GM12875 (cell line): ENCODE measurements around the gene VAMP4.
"Not testable (repeated sequence)": the region's sequence is repeated elsewhere in the genome, so short reads cannot be mapped to it uniquely, and the experiment has no call there.

Source experiments
- H3K4me3 ChIP-seq: one replicate; pipeline ENCODE4 v1.5.1; 2011; ENCODE audit warnings: low read depth, low read length, control low read depth
- TF ChIP-seq, protein P1 (sequence below): IDR thresholded peaks from 2 replicates; pipeline ENCODE4 v1.5.1; 2011; ENCODE audit warnings: low read depth, mild to moderate bottlenecking, control low read depth, inconsistent platforms, low read length, moderate library complexity, borderline replicate concordance; ENCODE audit not compliant: insufficient read depth

The VAMP4 gene

DNA sequence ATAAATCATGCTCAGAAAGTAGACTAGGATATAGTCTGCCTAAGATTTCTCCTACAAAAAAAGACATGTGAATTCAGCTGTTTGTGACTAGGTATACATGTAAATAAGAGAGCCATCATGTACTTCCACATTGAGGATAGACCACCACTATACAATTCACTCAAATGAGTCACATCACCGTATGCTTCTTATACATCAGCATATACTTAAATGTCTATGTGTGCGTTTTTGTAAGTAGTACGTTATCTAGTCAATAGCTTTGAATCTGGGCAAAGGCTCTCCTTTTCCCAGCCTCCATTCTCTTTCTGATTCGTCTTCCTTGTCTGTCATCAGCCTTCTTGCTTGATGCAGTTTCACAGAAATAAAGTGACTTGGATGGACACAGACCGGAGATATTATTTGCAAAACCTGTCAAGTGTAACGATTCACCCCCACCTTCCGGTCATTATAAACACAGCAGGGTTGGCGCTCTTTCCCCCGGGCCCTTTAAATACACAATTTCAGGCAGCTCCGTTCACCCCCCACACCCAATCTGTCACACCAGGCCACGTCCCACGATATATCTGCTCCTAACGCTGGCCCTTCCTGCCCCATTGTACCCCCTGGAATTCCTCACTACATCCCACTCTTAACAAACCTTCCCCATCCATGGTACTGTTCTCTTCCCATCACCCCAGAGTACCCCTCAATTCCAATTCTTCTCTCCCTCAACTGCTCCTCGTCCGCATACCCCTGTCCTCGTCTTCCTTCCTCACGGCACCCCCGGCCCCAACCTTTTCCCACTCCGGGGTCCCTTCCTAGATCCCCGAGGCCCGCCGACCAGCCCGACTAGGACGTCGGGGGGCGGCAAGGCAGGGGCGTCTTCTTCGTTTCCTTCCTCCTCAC lies 636 bp downstream of the VAMP4 start:
- peak overlapping the region; percentile 77 for H3K4me3 ChIP-seq
- TF ChIP-seq, protein P1, sequence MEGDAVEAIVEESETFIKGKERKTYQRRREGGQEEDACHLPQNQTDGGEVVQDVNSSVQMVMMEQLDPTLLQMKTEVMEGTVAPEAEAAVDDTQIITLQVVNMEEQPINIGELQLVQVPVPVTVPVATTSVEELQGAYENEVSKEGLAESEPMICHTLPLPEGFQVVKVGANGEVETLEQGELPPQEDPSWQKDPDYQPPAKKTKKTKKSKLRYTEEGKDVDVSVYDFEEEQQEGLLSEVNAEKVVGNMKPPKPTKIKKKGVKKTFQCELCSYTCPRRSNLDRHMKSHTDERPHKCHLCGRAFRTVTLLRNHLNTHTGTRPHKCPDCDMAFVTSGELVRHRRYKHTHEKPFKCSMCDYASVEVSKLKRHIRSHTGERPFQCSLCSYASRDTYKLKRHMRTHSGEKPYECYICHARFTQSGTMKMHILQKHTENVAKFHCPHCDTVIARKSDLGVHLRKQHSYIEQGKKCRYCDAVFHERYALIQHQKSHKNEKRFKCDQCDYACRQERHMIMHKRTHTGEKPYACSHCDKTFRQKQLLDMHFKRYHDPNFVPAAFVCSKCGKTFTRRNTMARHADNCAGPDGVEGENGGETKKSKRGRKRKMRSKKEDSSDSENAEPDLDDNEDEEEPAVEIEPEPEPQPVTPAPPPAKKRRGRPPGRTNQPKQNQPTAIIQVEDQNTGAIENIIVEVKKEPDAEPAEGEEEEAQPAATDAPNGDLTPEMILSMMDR = no peak

DNA sequence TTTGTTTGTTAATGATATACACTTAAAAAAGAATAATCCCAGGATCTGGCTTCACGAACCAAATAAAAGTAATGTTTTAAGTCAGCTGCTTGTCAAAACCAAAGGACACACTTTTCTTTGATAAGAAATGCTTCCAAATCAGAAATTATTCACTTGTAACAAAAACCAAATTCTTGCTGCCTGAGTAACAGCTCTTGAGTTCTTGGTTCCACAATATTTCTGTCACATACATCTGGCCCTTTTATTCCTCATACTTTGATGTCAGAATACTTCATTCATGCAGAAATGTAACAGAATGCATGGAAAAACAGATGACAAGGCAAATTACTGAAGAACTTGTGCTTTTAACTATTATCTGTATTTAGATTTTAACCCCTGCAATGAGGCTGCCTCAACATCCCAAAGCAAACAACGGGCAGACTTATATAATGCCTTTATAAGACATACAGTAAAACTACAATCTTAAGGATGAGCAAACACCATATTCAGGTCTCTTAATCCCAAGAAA lies 1.5 kb downstream of the VAMP4 start:
- H3K4me3 ChIP-seq = no peak overlapping the region
- TF ChIP-seq, protein P1 = no peak

DNA sequence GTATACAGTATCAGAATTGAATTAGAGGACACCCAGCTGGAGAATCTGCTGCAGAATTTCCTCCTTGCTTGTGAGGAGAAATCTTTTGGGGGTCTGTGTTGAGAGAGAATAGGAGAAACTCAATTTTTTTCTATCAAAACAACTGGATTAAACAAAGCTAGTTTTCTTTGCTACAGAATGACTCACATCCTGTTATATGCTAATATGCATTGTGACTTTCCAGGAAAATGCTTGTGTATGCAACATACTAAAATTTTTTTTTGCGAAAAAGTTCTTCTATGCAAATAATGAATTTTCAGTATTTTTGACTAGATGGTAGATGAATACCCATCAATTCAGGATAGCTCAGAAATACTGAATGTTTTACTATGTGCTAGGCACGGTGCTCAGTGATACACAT lies 2.2 kb downstream of the VAMP4 start:
- H3K4me3 ChIP-seq = no peak overlapping the region
- TF ChIP-seq, protein P1 = no peak

DNA sequence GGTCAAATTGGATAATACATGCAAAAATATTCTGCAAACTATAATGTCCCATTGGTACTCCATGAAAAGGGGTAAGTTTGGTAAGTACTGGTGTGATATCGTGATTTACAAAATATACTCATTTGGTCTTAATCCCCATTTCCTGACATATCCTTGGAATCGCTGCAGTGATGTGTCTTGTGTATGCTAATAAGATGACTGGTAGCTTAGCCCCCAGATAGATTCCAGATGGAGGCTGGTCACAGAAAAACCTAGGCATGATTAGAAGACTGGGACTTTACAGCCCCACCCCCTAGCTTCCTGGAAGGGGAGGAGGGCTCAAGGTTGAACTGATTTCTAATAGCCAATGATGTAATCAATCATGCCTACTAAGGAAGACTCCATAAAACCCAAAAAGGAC lies 3.0 kb downstream of the VAMP4 start:
- no peak overlapping the region for H3K4me3 ChIP-seq
- TF ChIP-seq, protein P1 = no peak

DNA sequence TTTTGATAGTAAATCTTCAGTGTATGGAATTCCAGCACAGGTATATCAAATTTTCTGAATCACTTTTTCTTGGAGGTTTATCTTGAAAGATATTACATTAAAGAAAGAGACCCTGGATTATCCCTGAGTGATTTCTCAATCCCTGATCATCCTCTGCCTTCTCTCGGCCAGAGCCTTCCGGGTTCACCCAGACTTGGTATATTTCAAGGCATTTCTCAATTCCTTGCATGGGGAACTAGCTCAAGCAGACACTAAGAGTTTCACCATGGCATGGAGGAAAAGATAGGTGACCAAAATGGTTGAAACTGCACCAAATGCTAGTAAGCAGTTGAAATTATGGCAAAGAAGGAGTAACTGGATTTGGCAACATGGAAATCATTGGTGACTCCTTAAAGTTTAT lies 5.7 kb downstream of the VAMP4 start:
- TF ChIP-seq, protein P1 = no peak
- H3K4me3 ChIP-seq = no peak overlapping the region

DNA sequence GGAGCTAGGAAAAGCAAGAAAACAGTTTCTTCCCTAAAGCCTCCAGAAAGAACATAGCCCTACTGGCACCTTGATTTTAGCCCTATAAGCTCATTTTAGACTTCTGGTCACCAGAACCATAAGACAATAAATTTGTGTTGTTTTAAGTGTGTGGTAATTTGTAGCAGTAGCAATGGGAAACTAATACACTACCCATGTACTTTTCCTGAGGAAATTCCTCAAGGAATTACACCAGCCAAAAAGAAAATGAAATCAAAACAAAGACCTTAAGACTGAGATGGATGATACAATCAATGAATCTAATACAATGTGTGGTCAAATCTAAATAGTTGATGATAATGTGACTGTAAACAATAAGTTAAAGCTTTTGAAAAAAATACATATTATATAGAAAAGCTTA lies 11.8 kb downstream of the VAMP4 start:
- H3K4me3 ChIP-seq = no peak overlapping the region
- TF ChIP-seq, protein P1 = no peak

DNA sequence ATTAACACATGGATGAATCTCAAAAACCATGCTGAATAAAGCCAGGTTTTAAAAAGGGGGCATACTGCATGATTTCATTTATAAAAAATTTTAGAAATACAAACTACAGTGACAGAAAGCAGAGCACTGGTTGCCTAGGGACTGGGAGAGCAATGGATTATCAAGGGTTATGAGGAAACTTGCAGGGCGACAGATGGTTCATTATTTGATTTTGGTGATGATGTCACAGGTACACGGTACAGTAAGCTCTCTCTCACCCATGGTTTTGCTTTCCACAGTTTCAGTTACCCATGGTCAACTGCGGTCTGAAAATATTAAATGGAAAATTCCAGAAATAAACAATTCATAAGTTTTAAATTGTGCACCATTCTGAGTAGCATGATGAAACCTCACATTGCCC lies 14.1 kb downstream of the VAMP4 start:
- no peak overlapping the region for H3K4me3 ChIP-seq
- TF ChIP-seq, protein P1 = no peak

DNA sequence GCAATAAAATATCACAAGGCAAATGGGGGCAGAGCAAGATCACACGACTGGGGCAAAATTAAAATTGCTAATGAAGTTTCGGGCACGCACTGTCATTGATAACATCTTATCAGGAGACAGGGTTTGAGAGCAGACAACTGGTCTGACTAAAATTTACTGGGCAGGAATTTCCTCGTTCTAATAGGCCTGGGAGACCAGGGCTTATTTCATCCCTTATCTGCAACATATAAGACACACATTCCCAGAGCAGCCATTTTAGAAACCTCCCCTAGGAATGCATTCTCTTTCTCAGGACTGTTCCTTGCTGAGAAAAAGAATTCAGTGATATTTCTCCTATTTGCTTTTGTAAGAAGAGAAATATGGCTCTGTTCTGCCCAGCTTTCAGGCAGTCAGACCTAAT lies 18.7 kb downstream of the VAMP4 start:
- not testable (repeated sequence) for H3K4me3 ChIP-seq
